Measurements from ENCODE around the gene ZFHX3.

The ZFHX3 gene

DNA sequence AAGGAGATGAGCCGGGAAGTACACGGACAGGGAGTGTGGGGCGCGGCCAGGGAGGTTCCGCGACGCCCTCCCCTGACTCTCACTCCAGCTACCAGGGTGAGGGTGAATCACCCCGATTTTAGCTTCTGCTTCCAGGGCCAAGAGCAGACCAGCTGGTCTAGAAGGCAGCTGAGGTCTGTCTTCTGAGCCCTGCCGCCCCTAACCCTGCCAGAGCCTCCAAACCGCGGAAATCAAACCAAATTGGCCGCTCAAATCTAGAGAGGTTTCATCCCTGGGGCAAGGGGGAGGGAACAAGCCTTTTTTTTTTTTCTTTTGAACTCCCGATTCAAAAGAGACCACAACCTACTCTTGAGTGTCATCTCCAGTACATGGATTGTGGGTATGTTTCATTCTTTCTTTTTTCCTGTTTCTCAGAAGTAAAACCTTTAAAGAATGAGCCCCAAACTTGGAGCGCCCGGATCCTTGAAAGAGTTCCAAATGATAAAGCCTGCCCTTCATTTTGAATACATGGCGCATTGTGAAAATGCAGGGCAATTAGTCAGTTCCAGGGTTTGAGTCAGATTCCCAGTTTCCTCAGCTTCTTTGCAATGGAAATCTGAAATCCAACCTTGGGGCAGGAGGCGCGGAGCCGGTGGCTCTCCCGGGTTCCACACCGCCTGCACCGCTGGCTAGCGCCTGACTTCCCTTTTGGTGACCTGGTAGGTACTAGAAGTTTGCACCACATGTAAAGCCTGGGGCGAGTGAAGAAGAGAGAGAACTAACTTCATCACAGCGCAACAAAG, 16.5 kb upstream of the ZFHX3 start:
- peak overlapping the region; percentile 59 for H3K4me2 ChIP-seq

DNA sequence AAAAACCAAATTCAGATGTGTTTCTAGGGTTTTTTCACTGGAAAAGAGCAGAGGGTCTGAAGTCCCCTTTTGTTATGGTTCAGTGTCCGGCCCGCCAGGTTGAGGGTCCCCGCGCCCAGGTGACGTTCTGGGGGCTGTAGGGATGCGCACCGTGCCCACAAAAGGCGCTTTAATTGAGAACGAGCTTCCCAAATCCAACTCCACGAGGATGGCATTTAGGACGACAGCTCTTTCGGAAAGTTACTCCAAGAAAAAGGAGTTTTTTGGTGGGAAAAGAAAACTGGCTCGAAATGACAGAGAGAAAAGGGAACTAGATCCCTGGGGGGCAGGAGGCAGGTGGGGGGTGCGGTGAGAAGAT, 15.9 kb upstream of the ZFHX3 start:
- Histone ChIP-seq H4K20me1 (peaks cover 92% of the 10 kb centered on the region), H3K27me3 (peaks cover 100% of the 10 kb centered on the region), H3K4me1 (peaks cover 31% of the 10 kb centered on the region), H3K36me3 (no peaks in the 10 kb centered on the region), H3K4me3 (0 out of 2 replicates have a peak overlapping the region, but pooled peaks have one; percentile 12), H3K9ac (no peak overlapping the region), H3K9me3 (no peaks in the 10 kb centered on the region), H3K4me2 (peak overlapping the region; percentile 59), H3K27ac (no peak overlapping the region)
- no peak for TF ChIP-seq Cebpa-rat (IDR thresholded peaks at IDR 0.05)

More for the DNA sequence above, 16.5 kb upstream of the ZFHX3 start:
- no peak overlapping the region for H3K27ac ChIP-seq
- 0 out of 2 replicates have a peak overlapping the region, but pooled peaks have one; percentile 12 for H3K4me3 ChIP-seq
- H3K36me3 ChIP-seq, result no peaks in the 10 kb centered on the region
- TF ChIP-seq Cebpa-rat (IDR thresholded peaks at IDR 0.05), result no peak
- H3K27me3 ChIP-seq, result peaks cover 100% of the 10 kb centered on the region
- peaks cover 31% of the 10 kb centered on the region for H3K4me1 ChIP-seq
- no peak overlapping the region for H3K9ac ChIP-seq
- H4K20me1 ChIP-seq, result peaks cover 92% of the 10 kb centered on the region
- H3K9me3 ChIP-seq, result no peaks in the 10 kb centered on the region

DNA sequence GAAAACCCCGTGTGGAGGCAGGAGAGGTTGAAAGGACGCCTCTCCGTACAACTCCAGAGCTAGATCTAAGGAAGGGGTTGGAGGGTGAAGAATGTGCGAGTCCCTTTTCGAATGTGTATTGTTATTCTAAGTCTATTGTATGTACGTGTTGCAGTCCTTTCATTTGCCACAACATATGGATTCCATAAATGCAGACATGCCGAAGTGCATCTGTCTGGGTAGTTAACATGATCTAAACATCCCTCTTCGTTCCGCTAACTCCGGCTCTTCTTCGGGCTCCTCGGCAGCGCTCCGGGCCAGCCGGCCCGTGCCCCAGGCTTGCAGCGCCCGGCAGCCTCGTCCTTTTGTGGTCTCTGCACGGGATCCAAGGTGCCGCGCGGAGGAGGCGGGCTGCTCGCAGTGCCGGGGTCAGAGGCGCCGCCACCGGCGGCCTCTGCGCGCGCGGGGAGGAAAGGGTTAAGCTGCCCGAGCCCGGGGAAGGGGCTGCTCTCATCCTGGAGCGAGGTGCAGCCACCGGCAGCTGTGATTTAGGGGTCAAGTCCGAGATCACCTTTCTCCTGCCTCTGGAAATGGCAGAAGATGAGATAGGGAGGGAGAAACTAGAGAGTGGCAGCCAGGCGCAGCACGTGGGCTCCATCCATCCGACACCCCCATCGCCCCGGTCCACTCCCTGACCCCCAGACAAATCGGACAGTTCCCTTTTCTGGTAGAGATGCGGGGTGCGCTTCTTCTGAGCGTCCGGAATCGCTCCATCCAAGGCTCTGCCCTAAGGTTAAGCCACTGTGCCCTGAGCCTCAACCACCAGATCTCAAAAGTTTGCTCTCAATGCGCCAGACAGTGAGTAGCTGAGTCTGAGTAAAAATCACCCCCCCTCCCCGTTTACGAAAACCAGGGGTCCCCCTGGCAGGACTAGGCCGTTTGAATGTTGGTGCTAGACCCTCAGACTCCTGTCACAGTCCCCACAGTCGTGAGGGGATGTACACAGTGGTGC, 15.1 kb upstream of the ZFHX3 start:
- TF ChIP-seq Cebpa-rat (IDR thresholded peaks at IDR 0.05), result no peak
- Histone ChIP-seq H3K27me3 (peaks cover 100% of the 10 kb centered on the region), H3K9ac (no peak overlapping the region), H3K4me1 (peaks cover 31% of the 10 kb centered on the region), H3K36me3 (no peaks in the 10 kb centered on the region), H3K4me3 (peak overlapping the region; percentile 6; the same call in 1 of the 2 replicates), H3K4me2 (no peak overlapping the region), H4K20me1 (peaks cover 89% of the 10 kb centered on the region), H3K27ac (no peak overlapping the region), H3K9me3 (no peaks in the 10 kb centered on the region)

DNA sequence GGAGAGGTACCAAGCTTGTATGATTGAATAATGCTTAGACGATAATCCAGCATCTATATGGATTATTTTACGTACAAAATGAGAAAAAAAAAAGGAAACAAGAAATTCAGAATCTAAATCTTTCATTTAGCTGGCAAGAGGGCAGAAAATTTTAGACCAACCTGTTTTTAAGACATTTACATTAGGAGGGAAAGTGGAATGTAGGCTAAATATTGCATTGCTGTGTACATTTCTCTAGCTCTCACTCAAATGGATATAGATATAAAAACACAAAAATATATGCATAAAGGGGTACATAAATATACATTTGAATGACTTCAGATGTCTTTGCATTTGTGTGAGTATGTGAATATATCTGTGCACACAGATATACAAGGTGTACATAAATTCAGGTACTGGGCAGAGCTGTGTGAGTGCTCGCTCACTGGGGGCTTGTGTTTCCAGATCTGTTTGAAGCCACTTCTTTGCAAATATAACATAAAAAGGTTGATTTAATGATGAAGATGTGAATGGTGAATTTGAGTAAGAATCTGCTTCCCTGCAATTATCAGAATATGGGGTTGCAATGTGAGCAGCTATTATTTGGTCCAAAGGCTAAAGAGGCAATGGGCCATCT, 14.2 kb upstream of the ZFHX3 start:
- no peak for TF ChIP-seq Cebpa-rat (IDR thresholded peaks at IDR 0.05)
- Histone ChIP-seq H3K4me2 (no peak overlapping the region), H4K20me1 (peaks cover 91% of the 10 kb centered on the region), H3K9me3 (no peaks in the 10 kb centered on the region), H3K4me1 (peaks cover 35% of the 10 kb centered on the region), H3K27me3 (peaks cover 100% of the 10 kb centered on the region), H3K4me3 (no peak overlapping the region), H3K36me3 (no peaks in the 10 kb centered on the region), H3K27ac (no peak overlapping the region), H3K9ac (no peak overlapping the region)

DNA sequence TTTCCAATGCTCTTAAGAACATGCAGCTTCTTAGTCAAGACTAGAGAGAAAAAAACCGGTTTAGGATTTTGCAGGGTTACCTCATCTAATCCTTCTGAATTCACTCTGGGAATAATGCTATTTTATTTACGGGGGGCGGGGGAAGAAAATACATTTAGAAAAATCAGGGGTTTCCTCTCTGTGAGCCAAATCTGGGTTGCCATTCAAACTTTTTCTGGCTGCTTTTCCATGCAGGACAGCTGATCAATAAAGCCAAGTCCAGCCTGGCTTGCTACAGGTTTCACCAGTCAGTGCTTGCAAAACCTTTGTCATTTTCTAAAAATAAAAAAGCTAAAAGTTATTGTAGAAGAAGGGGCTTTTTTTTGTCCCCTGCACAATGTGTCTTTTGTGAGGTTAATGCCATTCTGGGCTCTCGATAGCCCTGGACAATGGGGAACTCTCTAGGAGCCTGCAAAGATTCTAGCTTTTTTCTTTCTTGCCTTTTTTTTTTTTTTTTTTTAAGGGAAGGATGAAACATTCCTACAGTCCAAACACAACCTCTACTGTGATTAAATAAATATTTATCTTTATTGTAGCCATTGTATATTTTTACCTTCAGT, 13.1 kb upstream of the ZFHX3 start:
- Histone ChIP-seq H3K9ac (no peak overlapping the region), H3K36me3 (no peaks in the 10 kb centered on the region), H3K4me1 (peaks cover 25% of the 10 kb centered on the region), H3K9me3 (no peaks in the 10 kb centered on the region), H3K4me3 (no peak overlapping the region), H3K4me2 (no peak overlapping the region), H3K27me3 (peaks cover 100% of the 10 kb centered on the region), H3K27ac (no peak overlapping the region), H4K20me1 (peaks cover 91% of the 10 kb centered on the region)
- no peak for TF ChIP-seq Cebpa-rat (IDR thresholded peaks at IDR 0.05)

DNA sequence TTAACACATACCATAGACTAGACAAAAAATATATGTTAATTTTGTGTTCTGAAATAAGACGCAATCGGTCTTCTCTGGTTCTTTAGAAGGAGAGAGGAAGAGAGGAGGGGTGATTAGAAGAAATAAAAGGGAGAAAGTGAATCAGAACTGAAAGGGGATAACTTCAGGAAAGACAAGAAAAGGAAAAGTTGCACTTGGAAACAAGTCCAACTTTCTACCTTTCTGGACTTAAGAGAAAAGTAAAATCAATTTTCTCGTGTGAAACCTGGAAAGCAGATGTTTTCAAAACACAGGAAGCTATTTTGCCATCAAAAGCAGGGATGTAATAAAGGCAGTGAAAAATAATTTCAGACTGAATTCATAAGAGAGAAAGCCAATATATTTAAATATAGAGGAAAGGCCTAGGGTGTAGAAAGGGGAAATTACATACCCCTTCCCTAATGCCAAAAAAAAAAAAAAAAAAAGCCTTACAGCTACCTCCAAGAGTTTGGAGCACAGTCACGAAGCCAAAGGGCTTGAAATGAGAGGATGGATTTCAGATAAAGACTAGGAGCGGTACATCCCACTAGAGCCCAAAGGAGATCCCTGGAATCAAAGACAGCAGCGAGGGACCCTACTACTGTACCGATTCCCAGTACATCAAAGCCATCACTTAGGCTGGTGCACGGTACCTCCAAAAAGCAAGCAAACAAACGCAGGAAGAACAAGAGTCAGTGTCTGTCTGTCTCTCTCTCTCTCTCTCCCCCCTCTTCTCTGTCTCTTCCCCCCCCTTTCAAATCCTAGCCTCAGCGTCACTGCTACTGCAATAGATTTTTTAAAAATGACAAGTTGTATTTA, 12.1 kb upstream of the ZFHX3 start:
- Histone ChIP-seq H3K27me3 (peaks cover 100% of the 10 kb centered on the region), H3K4me3 (no peak overlapping the region), H3K27ac (no peak overlapping the region), H3K4me1 (peaks cover 21% of the 10 kb centered on the region), H3K4me2 (no peak overlapping the region), H3K9me3 (no peaks in the 10 kb centered on the region), H3K9ac (no peak overlapping the region), H4K20me1 (peaks cover 91% of the 10 kb centered on the region), H3K36me3 (no peaks in the 10 kb centered on the region)
- no peak for TF ChIP-seq Cebpa-rat (IDR thresholded peaks at IDR 0.05)

DNA sequence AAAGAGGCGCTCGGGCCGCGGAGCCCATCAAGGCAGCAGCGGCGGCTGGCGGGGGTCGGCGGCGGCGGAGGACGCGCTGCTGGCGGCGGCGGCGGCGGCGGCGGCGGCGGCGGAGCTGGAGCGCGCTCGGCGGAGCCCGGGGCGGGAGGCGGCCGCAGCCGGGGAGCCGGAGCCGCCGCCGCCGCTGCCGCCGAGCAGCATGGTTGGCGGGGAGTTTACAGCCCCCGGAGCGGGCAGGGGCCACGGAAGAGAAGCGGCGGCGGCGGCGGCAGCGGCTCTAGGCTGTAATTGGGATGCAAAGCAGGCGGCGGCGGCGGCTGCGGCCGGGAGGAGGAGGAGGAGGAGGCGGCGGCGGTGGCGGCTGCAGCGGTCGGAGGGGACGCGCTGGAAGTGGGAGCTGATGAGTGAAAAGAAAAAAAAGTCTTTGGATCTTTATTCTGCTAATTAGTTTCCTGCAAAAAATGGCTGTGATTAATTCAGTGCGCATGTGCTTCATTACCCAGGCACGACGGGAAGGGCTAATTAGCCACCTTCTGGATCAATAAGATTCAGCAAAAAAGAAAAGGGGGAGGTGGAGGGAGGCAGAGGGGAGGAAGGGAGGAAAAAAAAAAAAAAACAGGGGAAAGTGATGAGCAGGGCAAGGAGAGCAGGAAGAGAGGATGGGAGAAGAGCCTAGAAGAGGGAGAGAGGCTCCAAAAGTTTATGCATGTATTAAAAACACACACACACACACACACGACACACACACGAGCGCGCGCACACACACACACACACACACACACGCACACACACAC, 10.9 kb upstream of the ZFHX3 start:
- peak overlapping the region; percentile 91 for H3K4me2 ChIP-seq
- H3K27me3 ChIP-seq, result peaks cover 100% of the 10 kb centered on the region
- 0 out of 2 replicates have a peak overlapping the region, but pooled peaks have one; percentile 58 for H3K9ac ChIP-seq
- no peak overlapping the region for H3K27ac ChIP-seq
- H3K4me1 ChIP-seq, result peaks cover 11% of the 10 kb centered on the region
- TF ChIP-seq Cebpa-rat (IDR thresholded peaks at IDR 0.05), result no peak
- H4K20me1 ChIP-seq, result peaks cover 82% of the 10 kb centered on the region
- H3K4me3 ChIP-seq, result peak overlapping the region; percentile 81
- no peaks in the 10 kb centered on the region for H3K9me3 ChIP-seq
- H3K36me3 ChIP-seq, result no peaks in the 10 kb centered on the region

DNA sequence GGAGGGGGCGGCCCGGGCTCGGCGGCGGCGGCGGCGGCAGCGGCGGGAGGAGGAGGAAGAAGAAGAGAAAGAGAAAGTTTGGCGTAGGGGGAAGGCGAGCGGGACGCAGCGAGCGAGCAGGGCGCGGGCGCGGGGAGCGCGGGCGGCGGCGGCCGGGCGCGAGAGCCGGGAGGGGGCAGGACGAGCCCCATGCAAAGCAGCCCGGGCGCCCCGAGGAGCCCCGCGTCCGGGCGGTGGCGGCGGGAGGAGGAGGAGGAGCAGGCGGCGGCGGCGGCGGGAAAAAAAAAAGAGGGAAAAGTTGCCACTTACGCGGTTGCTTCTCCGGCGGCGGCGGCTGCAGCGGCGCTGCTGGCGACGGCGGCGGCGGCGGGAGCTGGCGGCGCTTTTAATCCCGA, 10.3 kb upstream of the ZFHX3 start:
- no peak overlapping the region for H3K27ac ChIP-seq
- peak overlapping the region; percentile 91 for H3K4me2 ChIP-seq
- H3K4me1 ChIP-seq, result peaks cover 9% of the 10 kb centered on the region; the same call in 1 of the 2 replicates
- TF ChIP-seq Cebpa-rat (IDR thresholded peaks at IDR 0.05), result no peak
- peak overlapping the region; percentile 58; the same call in 1 of the 2 replicates for H3K9ac ChIP-seq
- no peaks in the 10 kb centered on the region for H3K36me3 ChIP-seq
- peaks cover 76% of the 10 kb centered on the region for H4K20me1 ChIP-seq
- H3K9me3 ChIP-seq, result no peaks in the 10 kb centered on the region
- H3K27me3 ChIP-seq, result peaks cover 100% of the 10 kb centered on the region
- peak overlapping the region; percentile 81 for H3K4me3 ChIP-seq

All from BLaER1 (cell line).